ENCODE results near the gene GARIN5A. TPM values are rescaled to one million over a fixed set of nuclear protein-coding genes. Genes with fewer than 3 reads are reported as not detected.
A peak's percentile ranks its signal among the peaks of the same experiment; 100 is the strongest.

Gene GARIN5A
- total and polyA plus RNA-seq, 2 donors: 1.3 TPM; not detected in 1

DNA sequence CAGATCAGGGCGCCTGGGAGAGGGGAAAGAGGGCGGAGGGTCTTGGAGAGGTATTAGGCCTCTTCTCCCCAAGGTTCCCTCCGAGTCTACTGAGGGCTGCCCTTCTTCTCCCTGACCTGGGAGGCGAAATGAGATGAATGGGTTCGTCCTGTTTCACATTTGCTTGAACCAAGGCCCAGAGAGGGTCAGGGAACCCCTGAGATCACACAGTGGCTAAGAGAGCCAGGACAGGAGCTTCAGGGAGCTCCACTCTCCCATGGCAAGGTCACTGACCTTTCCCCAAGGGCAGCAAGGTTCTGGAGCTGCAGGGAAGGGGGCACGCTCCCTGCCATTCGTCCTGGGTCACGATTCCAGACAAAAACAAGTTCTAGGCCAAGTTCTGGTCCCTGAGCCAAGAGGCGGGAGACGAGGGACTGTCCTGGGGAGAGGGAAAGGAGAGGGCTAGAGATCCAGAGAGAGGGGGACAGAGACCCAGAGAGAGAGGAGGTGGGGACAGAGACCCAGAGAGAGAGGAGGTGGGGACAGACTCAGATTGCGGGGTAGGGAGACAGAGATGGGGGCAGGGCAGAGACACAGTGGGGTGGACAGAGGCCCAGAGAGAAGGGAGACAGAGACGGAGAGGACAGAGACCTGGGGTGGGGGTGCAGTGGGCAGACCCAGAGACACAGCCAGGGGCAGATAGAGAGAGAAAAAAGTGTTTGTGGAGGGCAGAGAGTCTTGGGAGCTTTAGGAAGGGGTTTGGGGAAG is 36.5 kb upstream of the GARIN5A start:
- WGBS: 68% methylated on average over 12 of the region's 12 CpGs
- DNase-seq (ENCODE audit: extremely low spot score): no peak

DNA sequence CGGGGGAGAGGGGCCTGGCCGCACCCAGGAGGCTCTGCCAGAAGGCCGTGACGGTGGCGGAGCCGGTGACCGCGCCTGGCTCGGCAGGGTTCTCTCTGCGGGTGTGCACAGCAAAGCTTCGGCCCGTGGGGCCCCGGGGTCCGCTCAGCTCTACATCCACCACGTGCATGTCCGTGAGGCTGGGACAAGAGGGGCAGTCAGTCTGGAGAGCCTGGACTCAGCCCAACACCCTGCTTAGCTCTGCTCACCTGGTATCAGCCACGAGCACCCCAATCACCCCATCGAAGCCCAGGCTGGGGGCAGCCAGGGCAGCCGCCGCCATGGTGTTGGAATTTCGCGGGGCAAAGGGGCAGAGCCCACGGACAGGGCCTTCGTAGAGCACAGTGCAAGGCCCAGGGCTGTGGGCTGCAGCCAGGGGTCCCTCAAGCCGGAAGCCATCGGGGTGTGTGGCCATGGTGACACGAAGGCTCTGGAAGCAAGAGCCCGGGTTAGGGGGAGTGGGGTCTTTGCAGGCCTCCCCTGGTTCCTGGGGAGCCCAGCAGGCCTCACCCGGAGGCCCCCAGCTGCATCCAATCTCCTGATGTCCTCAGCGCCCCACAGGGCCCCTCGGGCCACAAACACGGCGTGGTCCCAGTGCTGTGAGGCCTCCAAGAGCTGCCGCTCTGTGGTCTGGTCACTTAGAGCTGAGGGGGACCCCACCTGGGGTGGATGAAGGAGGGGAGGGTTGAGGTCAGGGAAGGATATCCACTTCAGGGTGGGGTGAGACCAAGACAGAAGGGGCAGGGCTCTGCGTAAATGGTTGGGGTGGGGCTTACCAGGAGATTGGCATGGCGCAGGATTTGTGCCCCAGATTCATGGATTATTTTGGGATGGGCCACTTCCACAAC is 35.7 kb upstream of the GARIN5A start:
- H3K4me3 ChIP-seq (ENCODE audit: low read depth, low read length): no peak overlapping the region
- peaks cover 1% of the 10 kb centered on the region for H3K36me3 ChIP-seq (ENCODE audit: insufficient read depth)
- H3K4me1 ChIP-seq (ENCODE audit: insufficient read depth): peaks cover 3% of the 10 kb centered on the region
- 88% methylated on average over 36 of the region's 36 CpGs for WGBS
- DNase-seq (ENCODE audit: extremely low spot score): no peak
- no peak overlapping the region for H3K27ac ChIP-seq (ENCODE audit: low read depth)

More for the DNA sequence above, 36.5 kb upstream of the GARIN5A start:
- Histone ChIP-seq H3K27ac (ENCODE audit: low read depth) (no peak overlapping the region), H3K4me1 (ENCODE audit: insufficient read depth) (peaks cover 3% of the 10 kb centered on the region), H3K4me3 (ENCODE audit: low read depth, low read length) (no peak overlapping the region), H3K36me3 (ENCODE audit: insufficient read depth) (peaks cover 1% of the 10 kb centered on the region)

DNA sequence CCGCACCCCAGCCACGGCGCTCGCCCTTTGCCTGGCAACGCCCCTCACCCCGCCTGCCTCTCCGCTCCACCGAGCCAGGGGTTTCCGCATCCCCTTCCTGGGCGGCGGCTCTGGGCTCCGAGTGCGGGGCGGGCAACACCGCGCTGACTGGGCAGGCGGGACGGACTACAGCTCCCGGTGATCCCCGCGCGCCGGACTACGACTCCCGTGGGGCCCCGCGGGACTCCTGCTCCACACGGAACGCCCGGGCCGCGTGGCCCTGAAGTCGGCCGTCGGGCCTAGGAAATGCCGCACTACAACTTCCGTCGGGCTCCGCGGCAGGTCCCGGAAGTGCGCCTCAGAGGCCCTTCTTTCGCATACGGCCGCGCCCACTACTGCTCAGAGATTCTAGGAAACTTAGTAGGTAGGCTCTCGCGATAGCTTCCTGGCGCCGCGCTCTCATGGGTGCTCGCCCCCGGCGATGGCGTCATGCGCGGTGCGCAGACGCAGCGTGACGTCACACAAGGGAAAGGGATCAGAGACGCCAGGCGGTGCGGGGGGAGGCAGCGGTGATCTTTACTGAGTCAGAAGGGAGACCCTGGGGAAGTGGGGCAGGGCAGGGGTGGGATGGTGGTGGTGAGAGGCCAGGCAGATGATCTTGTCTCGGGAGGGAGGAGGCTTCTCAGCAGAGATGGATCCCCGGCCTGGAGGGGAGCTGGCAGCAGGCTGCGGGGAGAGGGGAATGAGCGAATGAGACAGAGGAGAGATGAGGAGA is 34.6 kb upstream of the GARIN5A start, which contains the start of gene JOSD2:
TSS of gene JOSD2 (minus strand) at position 123 of the 754 bp plus-strand sequence. CDS start 760 bp downstream, outside the sequence.
- WGBS: under 1% methylated on average over 69 of the region's 69 CpGs
- H3K4me1 ChIP-seq (ENCODE audit: insufficient read depth): peaks cover 3% of the 10 kb centered on the region

DNA sequence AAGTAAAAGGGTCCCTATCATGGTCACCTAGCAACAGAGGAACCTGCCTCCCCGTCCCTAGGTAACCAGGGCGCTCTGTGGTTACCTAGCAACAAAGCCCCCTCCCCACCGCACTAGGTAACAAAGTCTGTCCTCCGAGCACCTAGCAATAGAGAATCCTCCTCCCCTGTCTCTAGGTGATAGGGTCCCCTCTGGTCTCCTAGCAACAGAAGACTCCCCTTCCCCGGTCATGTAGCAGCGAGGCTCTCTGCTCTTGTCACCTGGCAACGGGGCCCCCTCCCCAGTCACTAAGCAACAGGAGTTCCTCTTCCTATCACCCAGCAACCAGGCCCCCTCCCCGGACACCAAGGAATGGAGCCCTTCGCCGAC is 34.0 kb upstream of the GARIN5A start:
- peak; percentile 68 for DNase-seq (ENCODE audit: extremely low spot score)
- H3K4me1 ChIP-seq (ENCODE audit: insufficient read depth): peaks cover 3% of the 10 kb centered on the region
- no peaks in the 10 kb centered on the region for H3K36me3 ChIP-seq (ENCODE audit: insufficient read depth)
- peak overlapping the region; percentile 79 for H3K27ac ChIP-seq (ENCODE audit: low read depth)
- H3K4me3 ChIP-seq (ENCODE audit: low read depth, low read length): peak overlapping the region; percentile 59
- 3% methylated on average over 10 of the region's 10 CpGs for WGBS

More for the DNA sequence above, 34.6 kb upstream of the GARIN5A start, which contains the start of gene JOSD2:
- H3K27ac ChIP-seq (ENCODE audit: low read depth): peak within 1 kb of the TSS; percentile 88
- H3K36me3 ChIP-seq (ENCODE audit: insufficient read depth): no peaks in the 10 kb centered on the region
- peak within 1 kb of the TSS; percentile 59 for H3K4me3 ChIP-seq (ENCODE audit: low read depth, low read length)
- DNase-seq (ENCODE audit: extremely low spot score): peak; percentile 96

DNA sequence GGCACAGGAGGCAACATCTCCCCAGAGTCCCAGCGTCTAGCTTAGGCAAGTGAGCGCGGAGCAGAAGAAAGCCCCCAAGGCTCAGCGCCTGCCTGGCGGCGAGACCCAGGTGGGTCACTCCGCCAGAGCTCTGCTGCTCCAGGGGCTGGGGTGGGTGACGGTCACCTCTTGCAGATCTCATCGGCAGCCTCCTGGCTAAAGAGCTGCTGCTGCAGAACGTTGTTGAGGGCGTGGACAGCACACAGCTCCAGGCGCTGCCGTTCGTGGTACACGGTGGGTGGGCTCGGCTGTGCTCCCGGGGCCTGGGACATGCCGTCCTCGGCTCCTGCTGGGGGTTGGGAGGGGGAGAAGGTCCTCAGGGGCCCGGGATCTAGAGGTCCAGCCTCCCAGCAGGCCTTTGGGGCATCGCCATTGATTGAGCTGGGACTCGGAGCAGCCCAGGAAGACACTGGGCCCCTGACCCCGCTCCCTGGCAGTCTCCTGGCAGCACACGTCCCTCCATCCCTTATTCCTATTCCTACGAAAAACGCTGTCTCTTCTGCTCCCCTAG is 33.5 kb upstream of the GARIN5A start:
- H3K36me3 ChIP-seq (ENCODE audit: insufficient read depth): no peaks in the 10 kb centered on the region
- H3K4me1 ChIP-seq (ENCODE audit: insufficient read depth): peaks cover 3% of the 10 kb centered on the region
- no peak overlapping the region for H3K27ac ChIP-seq (ENCODE audit: low read depth)
- WGBS: 40% methylated on average over 26 of the region's 26 CpGs
- peak overlapping the region; percentile 59 for H3K4me3 ChIP-seq (ENCODE audit: low read depth, low read length)
- no peak for DNase-seq (ENCODE audit: extremely low spot score)

DNA sequence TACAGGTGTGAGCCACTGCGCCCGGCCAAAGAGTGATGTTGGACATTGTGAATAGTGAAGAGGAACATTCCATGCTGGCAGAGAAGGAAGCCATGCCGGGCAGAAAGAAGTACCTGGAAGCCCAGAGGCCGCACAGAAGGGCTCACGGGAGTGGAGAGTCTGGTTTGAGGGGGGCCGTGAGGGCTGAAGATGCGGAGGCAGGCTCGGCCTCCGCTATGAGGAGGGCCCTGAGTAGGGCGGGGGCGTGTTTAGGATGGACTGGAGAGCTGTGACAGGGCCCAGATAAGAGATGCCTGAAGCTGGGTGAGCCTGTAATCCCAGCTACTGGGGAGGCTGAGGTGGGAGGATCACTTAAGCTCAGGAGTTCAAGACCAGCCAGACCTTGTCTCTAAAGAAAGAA is 32.7 kb upstream of the GARIN5A start:
- H3K36me3 ChIP-seq (ENCODE audit: insufficient read depth): no peaks in the 10 kb centered on the region
- no peak overlapping the region for H3K27ac ChIP-seq (ENCODE audit: low read depth)
- 90% methylated on average over 11 of the region's 11 CpGs for WGBS
- H3K4me3 ChIP-seq (ENCODE audit: low read depth, low read length): no peak overlapping the region
- no peak for DNase-seq (ENCODE audit: extremely low spot score)
- peaks cover 3% of the 10 kb centered on the region for H3K4me1 ChIP-seq (ENCODE audit: insufficient read depth)

DNA sequence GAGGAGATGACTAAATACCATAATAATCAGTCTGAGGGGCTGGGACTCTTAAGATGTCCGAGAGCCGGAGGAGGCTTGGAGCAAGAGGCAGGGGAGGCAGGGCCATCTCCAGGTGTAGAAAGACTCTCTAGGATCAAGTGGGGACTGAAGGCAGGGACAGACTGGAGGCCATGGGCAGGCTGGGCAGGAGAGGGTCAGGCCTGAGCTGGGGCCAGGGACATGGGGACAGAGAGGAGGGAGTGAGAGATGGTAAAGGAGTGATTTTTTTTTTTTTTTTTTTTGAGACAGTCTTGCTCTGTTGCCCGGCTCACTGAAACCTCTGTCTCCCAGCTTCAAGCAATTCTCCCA is 32.2 kb upstream of the GARIN5A start:
- DNase-seq (ENCODE audit: extremely low spot score): no peak
- Histone ChIP-seq H3K4me3 (ENCODE audit: low read depth, low read length) (no peak overlapping the region), H3K36me3 (ENCODE audit: insufficient read depth) (no peaks in the 10 kb centered on the region), H3K4me1 (ENCODE audit: insufficient read depth) (peaks cover 3% of the 10 kb centered on the region), H3K27ac (ENCODE audit: low read depth) (no peak overlapping the region)
- 88% methylated on average over 3 of the region's 3 CpGs for WGBS

DNA sequence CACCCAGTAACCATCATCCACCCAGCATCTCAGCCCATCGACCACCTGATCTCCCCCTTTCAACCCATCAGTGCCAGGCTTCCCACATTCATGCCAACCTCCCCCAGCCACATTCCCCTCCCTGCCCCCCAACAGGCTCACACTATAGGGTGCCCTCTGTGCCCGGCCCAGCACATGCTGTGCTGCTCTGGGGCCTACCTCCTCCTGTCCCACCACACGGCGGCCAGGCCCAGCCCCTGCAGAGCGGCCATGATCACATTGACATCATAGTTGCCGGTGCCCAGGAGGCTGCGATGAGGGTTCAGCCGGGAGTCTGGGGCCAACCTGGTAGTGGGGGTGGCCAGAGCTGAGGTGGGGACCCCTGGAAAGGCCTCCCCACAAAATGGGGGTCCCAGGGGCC is 30.7 kb upstream of the GARIN5A start:
- 90% methylated on average over 8 of the region's 8 CpGs for WGBS
- Histone ChIP-seq H3K4me1 (ENCODE audit: insufficient read depth) (peaks cover 3% of the 10 kb centered on the region), H3K36me3 (ENCODE audit: insufficient read depth) (no peaks in the 10 kb centered on the region), H3K27ac (ENCODE audit: low read depth) (no peak overlapping the region), H3K4me3 (ENCODE audit: low read depth, low read length) (no peak overlapping the region)
- DNase-seq (ENCODE audit: extremely low spot score): no peak

DNA sequence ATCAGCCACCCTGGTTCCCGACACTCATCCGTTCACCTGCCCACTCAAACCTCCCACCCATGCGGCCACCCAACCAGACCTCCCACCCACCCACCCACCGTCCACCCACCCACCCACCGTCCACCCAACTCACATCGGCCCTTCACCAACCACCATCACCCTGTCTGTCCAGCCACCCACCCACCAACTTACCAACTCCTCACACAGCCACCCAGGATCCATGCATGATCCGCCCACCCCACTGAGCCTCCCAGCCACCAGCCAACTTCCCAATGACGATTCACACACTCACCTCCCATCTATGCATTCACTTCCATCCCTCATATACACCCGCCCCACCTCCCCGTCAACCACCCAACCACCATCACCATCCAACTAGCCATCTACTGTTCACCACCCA is 30.1 kb upstream of the GARIN5A start:
- 92% methylated on average over 10 of the region's 10 CpGs for WGBS
- no peak overlapping the region for H3K27ac ChIP-seq (ENCODE audit: low read depth)

DNA sequence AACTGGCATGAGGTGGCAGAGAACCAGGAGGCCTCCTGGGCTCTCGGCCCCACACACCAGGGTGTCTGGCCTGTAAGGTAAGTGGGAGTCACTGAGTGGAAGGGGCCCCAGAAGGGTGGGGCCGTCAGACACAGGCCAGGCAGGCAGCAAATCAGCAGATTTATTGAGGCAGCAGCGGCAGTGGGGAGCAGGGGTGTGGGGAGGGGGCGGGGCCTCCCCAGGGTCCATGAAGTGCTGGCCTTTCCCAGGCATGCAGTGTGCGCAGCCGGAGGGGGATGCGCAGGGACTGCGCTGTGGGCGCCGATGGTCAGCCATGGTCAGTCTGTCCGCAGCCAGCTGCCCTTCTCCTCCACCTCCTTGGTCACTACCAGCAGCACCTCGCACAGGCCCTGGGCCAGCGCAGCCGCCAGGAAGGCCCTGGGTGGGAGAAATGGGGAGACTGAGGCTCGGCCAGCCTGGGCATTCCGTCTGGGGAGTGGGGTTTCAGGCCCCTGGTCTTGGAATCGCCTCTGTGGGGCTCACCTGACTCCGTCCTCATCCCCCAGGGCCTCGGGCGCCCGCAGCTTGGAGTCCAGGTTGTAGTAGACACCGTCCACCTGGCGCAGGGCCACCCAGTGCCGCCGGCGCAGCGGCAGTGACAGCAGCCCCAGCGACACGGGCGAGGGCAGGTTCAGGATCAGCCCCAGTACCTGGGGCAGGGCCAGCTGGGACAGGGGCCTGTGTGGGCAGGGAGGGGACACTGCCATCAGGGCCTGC is 29.4 kb upstream of the GARIN5A start:
- 89% methylated on average over 30 of the region's 30 CpGs for WGBS
- no peak for DNase-seq (ENCODE audit: extremely low spot score)

More for the DNA sequence above, 30.1 kb upstream of the GARIN5A start:
- DNase-seq (ENCODE audit: extremely low spot score): no peak
- Histone ChIP-seq H3K4me3 (ENCODE audit: low read depth, low read length) (no peak overlapping the region), H3K36me3 (ENCODE audit: insufficient read depth) (no peaks in the 10 kb centered on the region), H3K4me1 (ENCODE audit: insufficient read depth) (peaks cover 3% of the 10 kb centered on the region)

DNA sequence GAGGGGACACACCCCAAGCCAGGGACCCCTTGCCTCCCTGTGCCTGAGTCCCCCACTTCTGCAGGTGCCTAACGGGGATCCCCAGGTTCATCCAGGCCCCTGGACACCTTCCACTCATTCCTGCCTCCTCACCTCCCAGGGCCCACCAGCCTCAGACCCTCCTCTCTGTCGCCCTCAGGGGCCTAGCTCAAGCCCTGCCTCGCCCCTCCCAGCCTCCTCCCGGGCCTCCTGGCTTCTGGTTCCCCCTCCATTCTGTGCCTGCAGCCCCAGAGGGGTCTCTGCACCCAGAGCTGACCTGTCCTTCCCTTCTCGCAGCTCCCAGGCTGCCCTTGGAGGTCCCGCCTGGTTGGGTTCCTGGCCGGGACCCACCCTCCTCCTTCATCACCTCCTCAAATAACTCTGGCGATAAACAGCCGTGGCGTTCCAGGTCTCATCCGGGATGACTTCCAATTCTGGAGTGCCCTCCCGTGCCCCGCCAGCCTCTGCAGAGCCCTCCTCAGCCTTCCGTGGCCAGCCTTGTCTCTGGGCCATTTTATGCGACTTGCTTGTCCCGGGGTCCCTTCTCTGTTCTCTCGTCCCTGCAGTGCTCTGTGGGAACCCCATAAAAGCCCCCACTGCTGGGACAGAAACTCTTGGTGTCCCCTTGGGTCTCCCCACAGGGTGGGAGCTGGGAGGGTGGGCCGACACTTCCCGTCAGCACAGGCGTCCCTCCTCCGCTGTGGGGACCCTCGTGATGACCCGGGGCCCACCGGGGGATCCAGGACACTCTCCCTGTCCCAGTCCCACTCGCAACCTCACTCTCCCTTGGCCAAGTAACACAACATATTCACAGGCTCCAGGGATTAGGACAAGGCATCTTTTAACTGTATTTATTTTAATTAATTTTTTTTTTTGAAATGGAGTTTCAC is 25.2 kb upstream of the GARIN5A start:
- H3K27ac ChIP-seq (ENCODE audit: low read depth): no peak overlapping the region
- 57% methylated on average over 25 of the region's 25 CpGs for WGBS
- no peaks in the 10 kb centered on the region for H3K36me3 ChIP-seq (ENCODE audit: insufficient read depth)
- DNase-seq (ENCODE audit: extremely low spot score): no peak
- H3K4me1 ChIP-seq (ENCODE audit: insufficient read depth): no peaks in the 10 kb centered on the region
- no peak overlapping the region for H3K4me3 ChIP-seq (ENCODE audit: low read depth, low read length)

More for the DNA sequence above, 29.4 kb upstream of the GARIN5A start:
- no peak overlapping the region for H3K27ac ChIP-seq (ENCODE audit: low read depth)
- H3K4me1 ChIP-seq (ENCODE audit: insufficient read depth): peaks cover 3% of the 10 kb centered on the region
- H3K4me3 ChIP-seq (ENCODE audit: low read depth, low read length): no peak overlapping the region
- no peaks in the 10 kb centered on the region for H3K36me3 ChIP-seq (ENCODE audit: insufficient read depth)

DNA sequence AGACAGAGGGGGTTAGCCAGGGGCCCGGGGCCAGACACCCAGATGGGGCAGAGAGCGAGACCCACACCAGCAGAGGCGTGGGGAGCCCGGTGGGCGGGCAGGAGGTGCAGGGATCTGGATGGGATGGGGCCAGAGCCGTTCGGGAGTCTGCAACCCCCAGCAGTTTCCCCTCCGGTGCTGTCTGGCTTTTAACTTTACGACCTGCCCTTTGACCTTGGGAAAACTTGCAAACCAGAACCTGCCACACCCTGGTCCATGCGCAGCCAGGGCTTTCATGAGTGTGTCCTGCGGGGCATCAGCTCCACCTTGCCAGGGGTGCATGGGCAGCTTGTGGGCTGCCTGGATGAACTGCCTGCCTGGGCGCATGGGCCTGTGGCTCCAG is 24.5 kb upstream of the GARIN5A start:
- WGBS: 64% methylated on average over 12 of the region's 12 CpGs
- DNase-seq (ENCODE audit: extremely low spot score): no peak
- H3K4me1 ChIP-seq (ENCODE audit: insufficient read depth): no peaks in the 10 kb centered on the region
- no peak overlapping the region for H3K27ac ChIP-seq (ENCODE audit: low read depth)
- no peaks in the 10 kb centered on the region for H3K36me3 ChIP-seq (ENCODE audit: insufficient read depth)
- H3K4me3 ChIP-seq (ENCODE audit: low read depth, low read length): no peak overlapping the region
